Mesothelial cell of epicardium (in vitro differentiated cells): ENCODE results near the gene FAM181A. TPM values are rescaled to one million over a fixed set of nuclear protein-coding genes. Genes with fewer than 3 reads are reported as not detected.

ENCODE experiments used
- DNase-seq, 2 experiments: peaks; one replicate each; pipeline ENCODE4 v3.0.0; 2021; ENCODE audit warnings: low spot score in 2 of 2; ENCODE audit not compliant: unreplicated experiment in 2 of 2
- H3K27ac Mint-ChIP-seq: 2 replicates; pipeline ENCODE4 v1.8.0; 2021; ENCODE audit warnings: mixed read lengths
- H3K27me3 Mint-ChIP-seq: 2 replicates; pipeline ENCODE4 v1.8.0; 2021; ENCODE audit warnings: low read depth, mixed read lengths
- H3K36me3 Mint-ChIP-seq: 2 replicates; pipeline ENCODE4 v1.8.0; 2021; ENCODE audit warnings: mixed read lengths
- H3K4me1 Mint-ChIP-seq: 2 replicates; pipeline ENCODE4 v1.8.0; 2021; ENCODE audit warnings: mixed read lengths
- H3K4me3 Mint-ChIP-seq: 2 replicates; pipeline ENCODE4 v1.8.0; 2021; ENCODE audit warnings: mild to moderate bottlenecking, moderate library complexity, mixed read lengths
- H3K9me3 Mint-ChIP-seq: 2 replicates; pipeline ENCODE4 v1.8.0; 2021; ENCODE audit warnings: mixed read lengths
- total RNA-seq: library from RNA; stranded (reverse); gene quantifications from 3 replicates; pipeline ENCODE4 v1.2.1, GENCODE V29; 2021
- TF ChIP-seq, protein P1 (sequence below): fragments of 200-600 bp; sonication (generic); IDR thresholded peaks from one replicate; pipeline ENCODE4 v1.5.0; 2021; ENCODE audit warnings: antibody characterized with exemption; ENCODE audit not compliant: unreplicated experiment

FAM181A gene
- total RNA-seq, 1 donor from 2014 or later, result not detected

DNA sequence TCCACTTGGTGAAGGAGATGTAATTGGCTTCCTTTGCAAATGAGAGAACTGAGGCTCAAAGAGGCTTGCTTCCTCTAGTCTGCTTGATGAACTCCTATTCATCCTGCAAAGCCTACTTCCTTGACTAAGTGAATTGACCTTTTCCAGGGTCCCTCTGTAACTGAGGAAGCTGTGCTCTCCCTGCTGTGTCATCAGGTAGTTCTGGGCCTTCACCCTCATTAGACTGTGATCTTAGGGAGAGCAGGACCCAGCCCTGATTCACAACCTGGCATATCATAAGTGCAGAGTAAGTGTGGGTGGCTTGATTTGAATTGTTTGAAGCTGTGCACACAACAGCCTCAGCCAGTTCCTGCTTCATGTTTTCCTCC lies 32.9 kb downstream of the FAM181A start:
- no peak for DNase-seq
- Mint-ChIP-seq H3K4me3 (no peak overlapping the region), H3K9me3 (no peaks in the 10 kb centered on the region), H3K27me3 (no peaks in the 10 kb centered on the region), H3K36me3 (no peaks in the 10 kb centered on the region), H3K27ac (peak overlapping the region; percentile 61), H3K4me1 (peaks cover 20% of the 10 kb centered on the region)
- TF ChIP-seq, protein P1, sequence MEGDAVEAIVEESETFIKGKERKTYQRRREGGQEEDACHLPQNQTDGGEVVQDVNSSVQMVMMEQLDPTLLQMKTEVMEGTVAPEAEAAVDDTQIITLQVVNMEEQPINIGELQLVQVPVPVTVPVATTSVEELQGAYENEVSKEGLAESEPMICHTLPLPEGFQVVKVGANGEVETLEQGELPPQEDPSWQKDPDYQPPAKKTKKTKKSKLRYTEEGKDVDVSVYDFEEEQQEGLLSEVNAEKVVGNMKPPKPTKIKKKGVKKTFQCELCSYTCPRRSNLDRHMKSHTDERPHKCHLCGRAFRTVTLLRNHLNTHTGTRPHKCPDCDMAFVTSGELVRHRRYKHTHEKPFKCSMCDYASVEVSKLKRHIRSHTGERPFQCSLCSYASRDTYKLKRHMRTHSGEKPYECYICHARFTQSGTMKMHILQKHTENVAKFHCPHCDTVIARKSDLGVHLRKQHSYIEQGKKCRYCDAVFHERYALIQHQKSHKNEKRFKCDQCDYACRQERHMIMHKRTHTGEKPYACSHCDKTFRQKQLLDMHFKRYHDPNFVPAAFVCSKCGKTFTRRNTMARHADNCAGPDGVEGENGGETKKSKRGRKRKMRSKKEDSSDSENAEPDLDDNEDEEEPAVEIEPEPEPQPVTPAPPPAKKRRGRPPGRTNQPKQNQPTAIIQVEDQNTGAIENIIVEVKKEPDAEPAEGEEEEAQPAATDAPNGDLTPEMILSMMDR, result no peak

DNA sequence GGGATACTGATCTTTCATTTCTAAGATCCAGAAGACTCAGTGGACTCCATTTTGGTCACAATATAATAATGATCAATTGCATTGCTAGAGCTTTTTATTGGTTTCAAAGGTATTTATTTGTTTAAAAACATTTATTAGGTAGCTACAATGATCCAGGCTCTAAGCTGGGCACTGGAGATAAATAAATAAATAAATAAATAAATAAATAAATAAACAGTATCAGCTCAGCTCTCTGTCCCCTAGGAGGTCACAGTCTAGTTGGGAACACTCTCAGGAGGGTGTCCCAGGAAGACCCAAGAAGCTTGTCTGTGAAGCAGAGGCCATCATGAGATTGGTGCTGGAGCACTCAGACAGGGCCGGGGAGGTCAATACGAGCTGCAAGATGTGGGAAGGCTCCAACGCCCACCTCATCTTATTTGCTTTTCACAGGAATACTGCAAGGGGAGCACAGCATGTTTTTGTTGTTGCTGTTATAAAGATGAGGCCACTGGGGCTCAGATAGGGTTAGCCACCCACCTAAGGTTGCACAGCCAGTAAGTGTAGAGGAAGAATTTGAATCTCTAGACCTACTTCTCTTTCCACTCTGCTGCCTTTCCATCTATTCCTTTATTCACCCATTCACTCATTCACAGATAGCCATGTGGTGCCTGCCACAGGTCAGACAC lies 33.8 kb downstream of the FAM181A start:
- Mint-ChIP-seq H3K36me3 (no peaks in the 10 kb centered on the region), H3K27me3 (no peaks in the 10 kb centered on the region), H3K4me1 (peaks cover 20% of the 10 kb centered on the region), H3K27ac (no peak overlapping the region), H3K9me3 (no peaks in the 10 kb centered on the region), H3K4me3 (no peak overlapping the region)
- DNase-seq, result no peak
- TF ChIP-seq, protein P1, result no peak

DNA sequence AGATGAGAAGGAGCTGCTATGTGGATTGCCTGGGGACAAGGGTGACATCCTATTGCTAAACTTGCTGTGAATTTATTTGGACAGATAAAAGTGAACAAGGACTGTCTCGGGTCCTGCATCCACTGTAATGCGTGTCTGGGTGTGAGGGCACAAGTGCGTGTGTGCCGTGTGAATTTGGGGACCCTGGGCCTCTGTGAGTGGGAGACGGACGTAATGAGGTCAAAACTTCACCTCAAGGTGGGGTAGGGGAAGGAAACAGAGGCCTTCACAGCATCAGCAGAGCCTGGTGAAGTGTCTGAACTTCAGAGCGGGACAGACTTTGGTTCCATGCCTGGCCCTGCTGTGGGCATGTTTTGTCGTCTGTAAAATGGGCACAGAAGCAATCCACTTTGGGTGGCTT lies 34.5 kb downstream of the FAM181A start:
- Mint-ChIP-seq H3K36me3 (no peaks in the 10 kb centered on the region), H3K27me3 (no peaks in the 10 kb centered on the region), H3K9me3 (no peaks in the 10 kb centered on the region), H3K4me1 (peaks cover 19% of the 10 kb centered on the region), H3K27ac (no peak overlapping the region), H3K4me3 (no peak overlapping the region)
- TF ChIP-seq, protein P1, result no peak
- no peak for DNase-seq

DNA sequence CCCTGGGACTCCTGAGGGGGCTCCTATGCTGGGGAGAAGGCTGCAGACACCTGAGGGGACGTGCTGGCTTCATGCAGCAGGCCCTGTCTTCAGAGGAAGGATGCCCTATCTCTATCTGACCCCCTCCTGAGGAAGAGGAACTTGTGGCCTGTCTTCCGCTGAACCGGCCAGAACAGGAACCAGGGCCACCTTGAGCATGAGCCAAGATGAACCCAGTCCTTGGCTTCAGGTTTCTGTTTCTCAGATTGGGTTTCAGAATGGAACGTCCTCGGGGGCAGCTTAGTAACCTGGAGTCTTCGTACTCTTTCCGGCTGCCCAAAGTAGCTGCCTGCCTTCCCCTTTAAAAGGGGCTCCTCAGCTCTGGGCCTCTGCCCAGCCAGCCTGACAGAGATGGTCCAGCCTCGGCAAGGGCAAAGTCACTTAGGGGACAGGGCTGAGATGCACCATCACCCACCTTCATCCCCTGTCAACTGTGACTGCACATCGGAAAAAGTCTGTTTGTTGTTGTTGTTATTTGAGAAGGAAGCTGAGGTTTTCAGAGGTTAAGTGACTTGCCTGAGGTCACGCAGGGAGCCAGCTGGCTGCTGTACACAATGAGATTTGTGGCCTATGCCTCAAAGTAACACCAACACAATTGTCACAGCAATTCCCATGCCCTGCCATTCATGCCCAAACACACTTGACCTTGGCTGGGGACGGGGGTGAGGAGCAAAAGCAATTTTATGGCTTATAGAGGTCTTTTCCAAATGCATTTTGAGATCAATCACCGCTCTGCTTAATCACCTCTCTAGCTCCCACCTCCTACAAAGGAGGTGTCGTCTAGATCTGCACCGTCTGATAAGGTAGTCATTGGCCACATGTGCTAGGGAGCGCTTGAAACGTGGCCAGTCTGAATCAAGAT lies 35.8 kb downstream of the FAM181A start:
- no peaks in the 10 kb centered on the region for H3K36me3 Mint-ChIP-seq
- TF ChIP-seq, protein P1, result no peak
- H3K27ac Mint-ChIP-seq, result no peak overlapping the region
- no peaks in the 10 kb centered on the region for H3K9me3 Mint-ChIP-seq
- H3K4me1 Mint-ChIP-seq, result peaks cover 16% of the 10 kb centered on the region
- H3K4me3 Mint-ChIP-seq, result no peak overlapping the region
- H3K27me3 Mint-ChIP-seq, result no peaks in the 10 kb centered on the region
- no peak for DNase-seq

DNA sequence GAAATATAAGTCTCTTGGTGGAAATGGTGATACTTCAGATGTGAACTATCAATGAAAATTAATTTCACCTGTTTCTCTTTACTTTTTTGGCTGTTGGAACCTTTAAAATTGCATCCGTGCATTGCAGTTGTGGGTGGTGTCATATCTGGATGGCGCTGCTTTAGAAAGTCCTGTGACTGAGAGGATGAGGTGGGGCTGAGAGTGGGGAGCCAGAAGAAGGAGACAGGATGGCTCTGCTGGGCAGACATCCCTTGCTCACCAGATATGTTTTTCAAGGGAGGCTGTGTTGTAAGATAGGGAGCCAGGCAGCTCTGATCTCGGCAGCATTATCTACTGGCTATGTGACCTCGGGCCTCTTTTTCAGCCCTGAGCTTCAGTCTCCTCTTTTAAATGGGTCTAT lies 36.5 kb downstream of the FAM181A start:
- Mint-ChIP-seq H3K4me3 (no peak overlapping the region), H3K36me3 (no peaks in the 10 kb centered on the region), H3K9me3 (no peaks in the 10 kb centered on the region), H3K27me3 (no peaks in the 10 kb centered on the region), H3K4me1 (peaks cover 16% of the 10 kb centered on the region), H3K27ac (no peak overlapping the region)
- DNase-seq, result no peak
- TF ChIP-seq, protein P1, result no peak
